ENCODE results near the gene SYT7. TPM values are rescaled to one million over a fixed set of nuclear protein-coding genes. Genes with fewer than 3 reads are reported as not detected.

The SYT7 gene
- total and polyA plus RNA-seq, 2 of the 8 experiments (the other 6 are each of a cell fraction or from before 2014, with no cell fraction given): 9.6 to 10.5 TPM

DNA sequence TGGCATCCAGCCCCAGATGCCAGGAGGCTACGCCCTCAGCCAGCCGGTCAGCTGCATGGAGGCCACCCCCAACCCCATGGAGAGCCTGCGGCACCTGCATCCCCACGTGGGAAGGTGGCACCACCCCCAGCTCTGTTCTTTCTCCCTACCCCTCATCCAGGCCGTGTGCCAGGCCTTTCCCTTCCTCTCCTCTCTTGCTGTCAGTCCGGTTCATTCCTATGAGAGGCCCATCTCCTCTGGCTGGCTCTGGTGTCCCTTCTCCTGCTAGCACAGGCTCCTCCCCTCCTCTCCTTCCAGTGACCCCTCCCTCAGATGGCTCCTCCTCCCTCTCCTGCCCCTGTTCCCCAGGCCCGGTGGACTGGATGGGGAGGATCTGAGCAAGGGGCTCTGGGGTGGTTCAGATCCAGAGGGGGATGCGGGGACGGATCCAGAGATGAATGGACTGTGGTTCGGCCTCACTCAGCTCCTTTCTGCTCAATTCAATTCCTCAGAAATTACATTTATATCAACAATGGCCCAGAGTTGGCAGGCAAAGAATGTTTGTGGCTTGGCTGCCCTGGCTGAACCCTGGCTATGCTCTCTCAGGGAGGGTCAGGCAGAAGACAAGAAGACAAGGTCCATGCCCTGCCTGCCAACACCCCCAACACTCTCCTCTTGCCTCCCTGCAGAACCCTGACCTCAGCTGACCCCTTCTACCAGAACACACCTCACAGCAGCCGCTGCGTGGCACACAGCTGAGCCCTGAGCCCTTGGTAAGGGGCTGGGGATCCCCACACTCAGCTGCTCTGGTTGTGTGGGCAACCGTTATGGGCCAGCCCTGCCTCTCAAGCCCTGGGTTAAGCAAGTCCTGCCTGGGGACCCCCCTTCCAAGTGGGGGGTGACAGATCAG is 90.8 kb downstream of the SYT7 start (continued):
- TF ChIP-seq GTF2F1 (IDR thresholded peaks at IDR 0.05; ENCODE audit: borderline replicate concordance, low read depth, low read length) (no peak), CHD2 (IDR thresholded peaks at IDR 0.05; ENCODE audit: low read length) (no peak), BACH1 (IDR thresholded peaks at IDR 0.05; ENCODE audit: low read length) (no peak), HDAC2 (IDR thresholded peaks at IDR 0.05; ENCODE audit: borderline replicate concordance in 1 of 2, low read depth in 2 of 2, low read length in 2 of 2) (no peak)
- TF ChIP-seq, protein P1, sequence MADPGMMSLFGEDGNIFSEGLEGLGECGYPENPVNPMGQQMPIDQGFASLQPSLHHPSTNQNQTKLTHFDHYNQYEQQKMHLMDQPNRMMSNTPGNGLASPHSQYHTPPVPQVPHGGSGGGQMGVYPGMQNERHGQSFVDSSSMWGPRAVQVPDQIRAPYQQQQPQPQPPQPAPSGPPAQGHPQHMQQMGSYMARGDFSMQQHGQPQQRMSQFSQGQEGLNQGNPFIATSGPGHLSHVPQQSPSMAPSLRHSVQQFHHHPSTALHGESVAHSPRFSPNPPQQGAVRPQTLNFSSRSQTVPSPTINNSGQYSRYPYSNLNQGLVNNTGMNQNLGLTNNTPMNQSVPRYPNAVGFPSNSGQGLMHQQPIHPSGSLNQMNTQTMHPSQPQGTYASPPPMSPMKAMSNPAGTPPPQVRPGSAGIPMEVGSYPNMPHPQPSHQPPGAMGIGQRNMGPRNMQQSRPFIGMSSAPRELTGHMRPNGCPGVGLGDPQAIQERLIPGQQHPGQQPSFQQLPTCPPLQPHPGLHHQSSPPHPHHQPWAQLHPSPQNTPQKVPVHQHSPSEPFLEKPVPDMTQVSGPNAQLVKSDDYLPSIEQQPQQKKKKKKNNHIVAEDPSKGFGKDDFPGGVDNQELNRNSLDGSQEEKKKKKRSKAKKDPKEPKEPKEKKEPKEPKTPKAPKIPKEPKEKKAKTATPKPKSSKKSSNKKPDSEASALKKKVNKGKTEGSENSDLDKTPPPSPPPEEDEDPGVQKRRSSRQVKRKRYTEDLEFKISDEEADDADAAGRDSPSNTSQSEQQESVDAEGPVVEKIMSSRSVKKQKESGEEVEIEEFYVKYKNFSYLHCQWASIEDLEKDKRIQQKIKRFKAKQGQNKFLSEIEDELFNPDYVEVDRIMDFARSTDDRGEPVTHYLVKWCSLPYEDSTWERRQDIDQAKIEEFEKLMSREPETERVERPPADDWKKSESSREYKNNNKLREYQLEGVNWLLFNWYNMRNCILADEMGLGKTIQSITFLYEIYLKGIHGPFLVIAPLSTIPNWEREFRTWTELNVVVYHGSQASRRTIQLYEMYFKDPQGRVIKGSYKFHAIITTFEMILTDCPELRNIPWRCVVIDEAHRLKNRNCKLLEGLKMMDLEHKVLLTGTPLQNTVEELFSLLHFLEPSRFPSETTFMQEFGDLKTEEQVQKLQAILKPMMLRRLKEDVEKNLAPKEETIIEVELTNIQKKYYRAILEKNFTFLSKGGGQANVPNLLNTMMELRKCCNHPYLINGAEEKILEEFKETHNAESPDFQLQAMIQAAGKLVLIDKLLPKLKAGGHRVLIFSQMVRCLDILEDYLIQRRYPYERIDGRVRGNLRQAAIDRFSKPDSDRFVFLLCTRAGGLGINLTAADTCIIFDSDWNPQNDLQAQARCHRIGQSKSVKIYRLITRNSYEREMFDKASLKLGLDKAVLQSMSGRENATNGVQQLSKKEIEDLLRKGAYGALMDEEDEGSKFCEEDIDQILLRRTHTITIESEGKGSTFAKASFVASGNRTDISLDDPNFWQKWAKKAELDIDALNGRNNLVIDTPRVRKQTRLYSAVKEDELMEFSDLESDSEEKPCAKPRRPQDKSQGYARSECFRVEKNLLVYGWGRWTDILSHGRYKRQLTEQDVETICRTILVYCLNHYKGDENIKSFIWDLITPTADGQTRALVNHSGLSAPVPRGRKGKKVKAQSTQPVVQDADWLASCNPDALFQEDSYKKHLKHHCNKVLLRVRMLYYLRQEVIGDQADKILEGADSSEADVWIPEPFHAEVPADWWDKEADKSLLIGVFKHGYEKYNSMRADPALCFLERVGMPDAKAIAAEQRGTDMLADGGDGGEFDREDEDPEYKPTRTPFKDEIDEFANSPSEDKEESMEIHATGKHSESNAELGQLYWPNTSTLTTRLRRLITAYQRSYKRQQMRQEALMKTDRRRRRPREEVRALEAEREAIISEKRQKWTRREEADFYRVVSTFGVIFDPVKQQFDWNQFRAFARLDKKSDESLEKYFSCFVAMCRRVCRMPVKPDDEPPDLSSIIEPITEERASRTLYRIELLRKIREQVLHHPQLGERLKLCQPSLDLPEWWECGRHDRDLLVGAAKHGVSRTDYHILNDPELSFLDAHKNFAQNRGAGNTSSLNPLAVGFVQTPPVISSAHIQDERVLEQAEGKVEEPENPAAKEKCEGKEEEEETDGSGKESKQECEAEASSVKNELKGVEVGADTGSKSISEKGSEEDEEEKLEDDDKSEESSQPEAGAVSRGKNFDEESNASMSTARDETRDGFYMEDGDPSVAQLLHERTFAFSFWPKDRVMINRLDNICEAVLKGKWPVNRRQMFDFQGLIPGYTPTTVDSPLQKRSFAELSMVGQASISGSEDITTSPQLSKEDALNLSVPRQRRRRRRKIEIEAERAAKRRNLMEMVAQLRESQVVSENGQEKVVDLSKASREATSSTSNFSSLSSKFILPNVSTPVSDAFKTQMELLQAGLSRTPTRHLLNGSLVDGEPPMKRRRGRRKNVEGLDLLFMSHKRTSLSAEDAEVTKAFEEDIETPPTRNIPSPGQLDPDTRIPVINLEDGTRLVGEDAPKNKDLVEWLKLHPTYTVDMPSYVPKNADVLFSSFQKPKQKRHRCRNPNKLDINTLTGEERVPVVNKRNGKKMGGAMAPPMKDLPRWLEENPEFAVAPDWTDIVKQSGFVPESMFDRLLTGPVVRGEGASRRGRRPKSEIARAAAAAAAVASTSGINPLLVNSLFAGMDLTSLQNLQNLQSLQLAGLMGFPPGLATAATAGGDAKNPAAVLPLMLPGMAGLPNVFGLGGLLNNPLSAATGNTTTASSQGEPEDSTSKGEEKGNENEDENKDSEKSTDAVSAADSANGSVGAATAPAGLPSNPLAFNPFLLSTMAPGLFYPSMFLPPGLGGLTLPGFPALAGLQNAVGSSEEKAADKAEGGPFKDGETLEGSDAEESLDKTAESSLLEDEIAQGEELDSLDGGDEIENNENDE (IDR thresholded peaks at IDR 0.05; ENCODE audit: insufficient replicate concordance, low read length): no peak
- TF ChIP-seq, protein P2, sequence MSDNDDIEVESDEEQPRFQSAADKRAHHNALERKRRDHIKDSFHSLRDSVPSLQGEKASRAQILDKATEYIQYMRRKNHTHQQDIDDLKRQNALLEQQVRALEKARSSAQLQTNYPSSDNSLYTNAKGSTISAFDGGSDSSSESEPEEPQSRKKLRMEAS (IDR thresholded peaks at IDR 0.05): no peak
- TF ChIP-seq, protein P3, sequence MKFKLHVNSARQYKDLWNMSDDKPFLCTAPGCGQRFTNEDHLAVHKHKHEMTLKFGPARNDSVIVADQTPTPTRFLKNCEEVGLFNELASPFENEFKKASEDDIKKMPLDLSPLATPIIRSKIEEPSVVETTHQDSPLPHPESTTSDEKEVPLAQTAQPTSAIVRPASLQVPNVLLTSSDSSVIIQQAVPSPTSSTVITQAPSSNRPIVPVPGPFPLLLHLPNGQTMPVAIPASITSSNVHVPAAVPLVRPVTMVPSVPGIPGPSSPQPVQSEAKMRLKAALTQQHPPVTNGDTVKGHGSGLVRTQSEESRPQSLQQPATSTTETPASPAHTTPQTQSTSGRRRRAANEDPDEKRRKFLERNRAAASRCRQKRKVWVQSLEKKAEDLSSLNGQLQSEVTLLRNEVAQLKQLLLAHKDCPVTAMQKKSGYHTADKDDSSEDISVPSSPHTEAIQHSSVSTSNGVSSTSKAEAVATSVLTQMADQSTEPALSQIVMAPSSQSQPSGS (IDR thresholded peaks at IDR 0.05; ENCODE audit: low read length): no peak

Measured in H1 (cell line).